A673 (cell line): ENCODE measurements around the gene RHOV.

Experiments used
- CTCF ChIP-seq: fragments of 300-800, 200-600 bp; sonication (generic); conservative IDR thresholded peaks from 2 replicates; pipeline ENCODE4 v1.5.1; 2017; ENCODE audit warnings: low read depth, mild to moderate bottlenecking, antibody characterized with exemption, low read length, moderate library complexity, mixed read lengths
- EZH2 ChIP-seq: fragments of 200-600 bp; sonication (generic); IDR thresholded peaks from 2 replicates; pipeline ENCODE4 v1.6.1; 2017; ENCODE audit warnings: borderline replicate concordance, low read depth, mild to moderate bottlenecking, mixed read lengths, antibody characterized with exemption, low read length; ENCODE audit not compliant: poor library complexity, severe bottlenecking

- no peak for TF ChIP-seq CTCF
- TF ChIP-seq EZH2: no peak
These were observed 6.8 kb downstream of the RHOV start for GRCh38 chr15:40867199-40867598.
